ENCODE results near the gene PAPOLG. TPM values are rescaled to one million over a fixed set of nuclear protein-coding genes. Genes with fewer than 3 reads are reported as not detected.

The PAPOLG gene
- total and polyA plus RNA-seq, 2 donors (not counting 1 experiment from before 2014, with no cell fraction given), result 9.4 to 27.5 TPM

DNA sequence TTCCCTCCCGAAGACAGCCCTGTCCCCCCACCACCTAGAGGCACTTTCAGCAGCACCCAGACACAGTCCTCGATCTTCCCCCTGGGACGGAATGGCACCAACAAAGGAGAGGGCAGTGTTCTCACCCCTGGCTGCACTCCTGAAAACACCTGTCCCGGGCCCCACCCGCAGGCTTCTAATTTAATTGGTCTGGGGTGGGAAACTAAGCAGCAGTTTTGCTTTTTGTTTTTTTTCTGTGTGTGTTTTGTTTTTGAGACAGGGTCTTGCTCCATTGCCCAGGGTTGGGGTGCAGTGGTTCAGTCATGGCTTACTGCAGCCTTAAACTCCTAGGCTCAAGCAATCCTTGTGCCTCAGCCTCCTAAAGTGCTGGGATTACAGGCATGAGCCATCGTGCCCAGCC, 86.9 kb downstream of the PAPOLG start:
- intact Hi-C loops (cut with micrococcal nuclease), result loop anchor here (2.0 to 5.0 kb wide), 2 partner anchors 30 to 36 kb away; no protein-coding TSS in a partner anchor
- no peak for DNase-seq
- H3K9ac ChIP-seq (ENCODE audit: low read length), result peak overlapping the region; percentile 17
- no peaks in the 10 kb centered on the region for H3K27me3 ChIP-seq (replicated peaks in 1 of 4; ENCODE audit: control extremely low read depth in 1 of 4, control insufficient read depth in 3 of 4, insufficient read depth in 4 of 4, low read length in 3 of 4)
- H3K36me3 ChIP-seq (replicated peaks in 1 of 2; ENCODE audit: control extremely low read depth in 1 of 2, control insufficient read depth in 1 of 2, extremely low read depth in 1 of 2, insufficient read depth in 2 of 2, low read length in 1 of 2), result no peaks in the 10 kb centered on the region
- ChIA-PET CTCF (no interaction called here), POLR2A (interaction anchor here (5.1 kb wide), 1 partner anchor 38 kb away, joined by 78 read pairs; the partner anchor contains the start of gene REL)
- WGBS (ENCODE audit: insufficient coverage), result 27% methylated on average over 3 of the region's 6 CpGs
- ATAC-seq (ENCODE audit: low read depth), result no peak
- Mint-ChIP-seq H3K27me3 (no peaks in the 10 kb centered on the region), H3K9me3 (ENCODE audit: insufficient read depth) (no peaks in the 10 kb centered on the region), H3K4me1 (peaks cover 62% of the 10 kb centered on the region), H3K27ac (peak overlapping the region; percentile 92), H3K4me3 (peak overlapping the region; percentile 66)
- peak overlapping the region; percentile 55 for H3K4me2 ChIP-seq (replicated peaks; ENCODE audit: low read depth, low read length, poor library complexity, severe bottlenecking)
- TF ChIP-seq, protein P1, sequence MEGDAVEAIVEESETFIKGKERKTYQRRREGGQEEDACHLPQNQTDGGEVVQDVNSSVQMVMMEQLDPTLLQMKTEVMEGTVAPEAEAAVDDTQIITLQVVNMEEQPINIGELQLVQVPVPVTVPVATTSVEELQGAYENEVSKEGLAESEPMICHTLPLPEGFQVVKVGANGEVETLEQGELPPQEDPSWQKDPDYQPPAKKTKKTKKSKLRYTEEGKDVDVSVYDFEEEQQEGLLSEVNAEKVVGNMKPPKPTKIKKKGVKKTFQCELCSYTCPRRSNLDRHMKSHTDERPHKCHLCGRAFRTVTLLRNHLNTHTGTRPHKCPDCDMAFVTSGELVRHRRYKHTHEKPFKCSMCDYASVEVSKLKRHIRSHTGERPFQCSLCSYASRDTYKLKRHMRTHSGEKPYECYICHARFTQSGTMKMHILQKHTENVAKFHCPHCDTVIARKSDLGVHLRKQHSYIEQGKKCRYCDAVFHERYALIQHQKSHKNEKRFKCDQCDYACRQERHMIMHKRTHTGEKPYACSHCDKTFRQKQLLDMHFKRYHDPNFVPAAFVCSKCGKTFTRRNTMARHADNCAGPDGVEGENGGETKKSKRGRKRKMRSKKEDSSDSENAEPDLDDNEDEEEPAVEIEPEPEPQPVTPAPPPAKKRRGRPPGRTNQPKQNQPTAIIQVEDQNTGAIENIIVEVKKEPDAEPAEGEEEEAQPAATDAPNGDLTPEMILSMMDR (IDR thresholded peaks at IDR 0.05), result no peak
- H3K79me2 ChIP-seq (ENCODE audit: control insufficient read depth, insufficient read depth, low read length), result no peaks in the 10 kb centered on the region
- peak overlapping the region; percentile 29 for H2AFZ ChIP-seq (ENCODE audit: insufficient read depth, low read depth, low read length, poor library complexity, severe bottlenecking)
- peak overlapping the region; percentile 62 to 66 for H3K27ac ChIP-seq (ENCODE audit: low read length in 2 of 2)
- peaks cover 65 to 66% of the 10 kb centered on the region in 2 donors for H3K4me1 ChIP-seq (ENCODE audit: control insufficient read depth in 2 of 2, insufficient read depth in 2 of 2, low read length in 2 of 2)
- no peaks in the 10 kb centered on the region for H4K20me1 ChIP-seq (ENCODE audit: control insufficient read depth, insufficient read depth, low read length, poor library complexity, severe bottlenecking)
- H3K9me3 ChIP-seq (ENCODE audit: control extremely low read depth in 1 of 3, control insufficient read depth in 2 of 3, insufficient read depth in 1 of 3, low read length in 2 of 3), result peaks cover 0 to 22% (median 0%) of the 10 kb centered on the region in 3 donors
- H3K4me3 ChIP-seq (ENCODE audit: control extremely low read depth in 1 of 5, extremely low read depth in 1 of 5, insufficient read depth in 1 of 5, low read depth in 2 of 5, low read length in 4 of 5), result peak overlapping the region in 1 of 5 experiments; percentile 5

- Histone ChIP-seq H3K4me2 (replicated peaks; ENCODE audit: low read depth, low read length, poor library complexity, severe bottlenecking) (peak overlapping the region; percentile 55), H3K27ac (ENCODE audit: low read length in 2 of 2) (no peak overlapping the region), H3K9ac (ENCODE audit: low read length) (no peak overlapping the region), H3K79me2 (ENCODE audit: control insufficient read depth, insufficient read depth, low read length) (no peaks in the 10 kb centered on the region), H2AFZ (ENCODE audit: insufficient read depth, low read depth, low read length, poor library complexity, severe bottlenecking) (no peak overlapping the region), H4K20me1 (ENCODE audit: control insufficient read depth, insufficient read depth, low read length, poor library complexity, severe bottlenecking) (no peaks in the 10 kb centered on the region), H3K9me3 (ENCODE audit: control extremely low read depth in 1 of 3, control insufficient read depth in 2 of 3, insufficient read depth in 1 of 3, low read length in 2 of 3) (peaks cover 0 to 22% (median 0%) of the 10 kb centered on the region in 3 donors), H3K27me3 (replicated peaks in 1 of 4; ENCODE audit: control extremely low read depth in 1 of 4, control insufficient read depth in 3 of 4, insufficient read depth in 4 of 4, low read length in 3 of 4) (no peaks in the 10 kb centered on the region), H3K4me1 (ENCODE audit: control insufficient read depth in 2 of 2, insufficient read depth in 2 of 2, low read length in 2 of 2) (peaks cover 54 to 55% of the 10 kb centered on the region in 2 donors), H3K36me3 (replicated peaks in 1 of 2; ENCODE audit: control extremely low read depth in 1 of 2, control insufficient read depth in 1 of 2, extremely low read depth in 1 of 2, insufficient read depth in 2 of 2, low read length in 1 of 2) (no peaks in the 10 kb centered on the region), H3K4me3 (ENCODE audit: control extremely low read depth in 1 of 5, extremely low read depth in 1 of 5, insufficient read depth in 1 of 5, low read depth in 2 of 5, low read length in 4 of 5) (no peak overlapping the region)
- H3K27ac Mint-ChIP-seq, result peak overlapping the region; percentile 83
- 20% methylated on average over 1 of the region's 2 CpGs for WGBS (ENCODE audit: insufficient coverage)
- peaks cover 54% of the 10 kb centered on the region for H3K4me1 Mint-ChIP-seq
- H3K27me3 Mint-ChIP-seq, result no peaks in the 10 kb centered on the region
- DNase-seq, result no peak
- H3K9me3 Mint-ChIP-seq (ENCODE audit: insufficient read depth), result no peaks in the 10 kb centered on the region
- no peak for ATAC-seq (ENCODE audit: low read depth)
- H3K4me3 Mint-ChIP-seq, result peak overlapping the region; percentile 14
- CTCF ChIA-PET, result no interaction called here
- TF ChIP-seq, protein P1 (IDR thresholded peaks at IDR 0.05), result no peak
- no peak for TF ChIP-seq EZH2 (IDR thresholded peaks at IDR 0.05; ENCODE audit: borderline replicate concordance, insufficient read depth, low read depth, low read length, poor library complexity, severe bottlenecking)
- intact Hi-C loops (cut with micrococcal nuclease), result loop anchor here (1.0 to 5.0 kb wide), 2 partner anchors 10 to 37 kb away; no protein-coding TSS in a partner anchor
- POLR2A ChIA-PET, result interaction anchor here (1.2 kb wide), 1 partner anchor 19 kb away, joined by 4 read pairs; no protein-coding TSS in a partner anchor
These were observed 88.0 kb downstream of the PAPOLG start for GRCh38 chr2:60844105-60844504.

All from B cell (primary cell).